Measurements from ENCODE around the gene PROSER3.

- TF ChIP-seq CTCF (IDR thresholded peaks at IDR 0.05; ENCODE audit: extremely low read depth in 1 of 2, insufficient read depth in 1 of 2, low read depth in 1 of 2, low read length in 2 of 2) (no peak), POLR2A (IDR thresholded peaks at IDR 0.05; ENCODE audit: low read depth, low read length) (no peak), EZH2 (IDR thresholded peaks at IDR 0.05; ENCODE audit: borderline replicate concordance, low read depth, low read length, severe bottlenecking) (no peak), JUN (IDR thresholded peaks at IDR 0.05; ENCODE audit: borderline replicate concordance, insufficient read depth, insufficient read length, low read depth) (no peak), MAX (IDR thresholded peaks at IDR 0.05; ENCODE audit: insufficient read depth, insufficient read length) (no peak), POLR2AphosphoS5 (IDR thresholded peaks at IDR 0.05; ENCODE audit: insufficient read depth, low read depth, low read length) (no peak), GATA2 (IDR thresholded peaks at IDR 0.05; ENCODE audit: insufficient read depth, insufficient read length, low read depth, low read length) (no peak), MYC (IDR thresholded peaks at IDR 0.05; ENCODE audit: low read depth, low read length) (no peak)
Measured at GRCh38 chr19:35797663-35798062, 39.7 kb downstream of the PROSER3 start.
